Sigmoid colon (tissue), 7 donors: ENCODE results near the gene CA12. TPM values are rescaled to one million over a fixed set of nuclear protein-coding genes. Genes with fewer than 3 reads are reported as not detected.
"Not testable (repeated sequence)": the region's sequence is repeated elsewhere in the genome, so short reads cannot be mapped to it uniquely, and the experiment has no call there.

Experiments
- DNase-seq: peaks from one replicate; pipeline ENCODE4 v3.0.0-alpha.2; 2019
- H3K27ac ChIP-seq, 4 donors: fragments of 200-600 bp; sonication (generic); one replicate each; pipeline ENCODE4 v1.5.1; 2016 to 2019; ENCODE audit warnings: mild to moderate bottlenecking in 1 of 4
- H3K27me3 ChIP-seq, 3 donors: fragments of 200-600 bp; sonication (generic); one replicate each; pipeline ENCODE4 v1.5.1; 2019; ENCODE audit warnings: mild to moderate bottlenecking in 1 of 3
- H3K36me3 ChIP-seq, 4 donors: fragments of 200-600 bp; sonication (generic); one replicate each; pipeline ENCODE4 v1.5.1; 2016 to 2019
- H3K4me1 ChIP-seq, 4 donors: fragments of 200-600 bp; sonication (generic); one replicate each; pipeline ENCODE4 v1.5.1; 2017 to 2019
- H3K4me3 ChIP-seq, 4 donors: fragments of 200-600 bp; sonication (generic); one replicate each; pipeline ENCODE4 v1.5.1; 2017 to 2019; ENCODE audit warnings: mild to moderate bottlenecking in 2 of 4, moderate library complexity in 1 of 4
- H3K9me3 ChIP-seq, 4 donors: fragments of 200-600 bp in 3 of 4; sonication (generic) in 3 of 4; one replicate each; pipeline versions ENCODE4 v1.5.1 to v1.6.1; 2013 to 2019
- EP300 ChIP-seq, 4 donors: sonication (generic); formaldehyde crosslinking; IDR thresholded peaks; one replicate each; pipeline ENCODE4 v1.6.1; 2017; ENCODE audit warnings: antibody characterized with exemption in 4 of 4
- POLR2A ChIP-seq, 2 donors: fragments of 450-650 bp; IDR thresholded peaks; one replicate each; pipeline ENCODE4 v1.6.1; 2016; ENCODE audit warnings: antibody characterized with exemption in 2 of 2, mild to moderate bottlenecking in 2 of 2, moderate library complexity in 2 of 2
- POLR2AphosphoS5 ChIP-seq, 4 donors: sonication (generic); formaldehyde crosslinking; IDR thresholded peaks; one replicate each; pipeline ENCODE4 v1.6.1; 2017; ENCODE audit warnings: antibody characterized with exemption in 4 of 4
- WGBS, 2 donors: extraction: QIAGEN DNeasy Blood & Tissue Kit; methylation state at CpG; one replicate each; pipeline ENCODE4 v1.1.7; 2013; 5-methylcytosine and 5-hydroxymethylcytosine counted together
- intact Hi-C: fragments of 100-400 bp; cut with DNase I; formaldehyde crosslinking; loops from one replicate; pipeline ENCODE4 v1.15.1; 2023
- polyA plus RNA-seq, 3 donors: library from polyadenylated mRNA; stranded (reverse); fragments of 200-250 nt; gene quantifications; one replicate each; pipeline ENCODE4 v1.2.3, GENCODE V29; 2013
- total RNA-seq, 4 donors: library from RNA; depleted of rRNA; stranded (reverse); fragments of >200 nt; gene quantifications; one replicate each; pipeline ENCODE4 v1.1.0, GENCODE V29; 2016
- TF ChIP-seq, protein P1 (sequence below), 4 experiments: fragments of 450-650 bp in 3 of 4; fragments of 200-600 bp in 1 of 4; IDR thresholded peaks; one replicate each; pipeline ENCODE4 v1.5.1; 2016 to 2019; ENCODE audit warnings: antibody characterized with exemption in 4 of 4, mild to moderate bottlenecking in 3 of 4, moderate library complexity in 2 of 4
- donor health status: healthy with polysubstance abuse.
- donor health status: Bipolar disorder and iron deficiency.
- donor health status: healthy.

CA12 gene
- total and polyA plus RNA-seq, 7 donors, result 0.14 to 76.2 (median 2.2) TPM

DNA sequence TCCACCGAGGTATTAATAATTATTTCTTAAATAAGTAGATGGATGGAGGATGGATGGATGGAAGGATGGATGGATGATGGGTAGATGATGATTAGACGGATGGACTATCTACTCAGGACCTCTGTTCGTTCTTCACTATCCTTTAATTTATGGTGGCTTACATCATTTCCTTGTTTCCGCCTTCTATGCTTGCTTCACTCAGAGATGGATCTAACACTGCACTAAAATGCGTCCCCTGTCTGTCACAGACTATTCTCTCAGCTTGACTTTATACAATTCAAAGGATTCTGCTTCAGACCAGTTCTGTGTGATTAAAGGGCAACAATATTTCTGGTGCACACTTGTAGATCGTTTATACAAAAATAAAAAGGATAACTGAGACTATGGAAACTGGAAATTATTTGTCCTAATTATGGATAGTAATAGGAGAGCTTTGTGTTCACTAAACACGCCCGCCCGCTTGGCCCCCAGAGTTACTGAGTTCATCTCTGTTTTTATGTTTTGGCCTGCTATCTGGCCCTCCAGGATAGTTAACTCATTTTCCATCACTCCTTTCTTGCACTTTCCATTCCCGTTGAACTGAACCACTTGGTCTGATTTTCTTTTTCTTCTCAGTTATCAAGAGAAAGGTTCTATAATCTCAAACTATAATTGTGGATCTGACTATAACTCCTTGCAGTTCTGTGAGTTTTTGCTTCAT lies 41.4 kb upstream of the CA12 start:
- H3K36me3 ChIP-seq, result no peaks in the 10 kb centered on the region
- H3K27ac ChIP-seq, result no peak overlapping the region
- DNase-seq, result no peak
- H3K9me3 ChIP-seq, result peaks cover 0 to 2% (median 0%) of the 10 kb centered on the region in 4 donors
- intact Hi-C loops, result no loop called here
- no peak for TF ChIP-seq POLR2A (IDR thresholded peaks at IDR 0.05)
- TF ChIP-seq, protein P1, sequence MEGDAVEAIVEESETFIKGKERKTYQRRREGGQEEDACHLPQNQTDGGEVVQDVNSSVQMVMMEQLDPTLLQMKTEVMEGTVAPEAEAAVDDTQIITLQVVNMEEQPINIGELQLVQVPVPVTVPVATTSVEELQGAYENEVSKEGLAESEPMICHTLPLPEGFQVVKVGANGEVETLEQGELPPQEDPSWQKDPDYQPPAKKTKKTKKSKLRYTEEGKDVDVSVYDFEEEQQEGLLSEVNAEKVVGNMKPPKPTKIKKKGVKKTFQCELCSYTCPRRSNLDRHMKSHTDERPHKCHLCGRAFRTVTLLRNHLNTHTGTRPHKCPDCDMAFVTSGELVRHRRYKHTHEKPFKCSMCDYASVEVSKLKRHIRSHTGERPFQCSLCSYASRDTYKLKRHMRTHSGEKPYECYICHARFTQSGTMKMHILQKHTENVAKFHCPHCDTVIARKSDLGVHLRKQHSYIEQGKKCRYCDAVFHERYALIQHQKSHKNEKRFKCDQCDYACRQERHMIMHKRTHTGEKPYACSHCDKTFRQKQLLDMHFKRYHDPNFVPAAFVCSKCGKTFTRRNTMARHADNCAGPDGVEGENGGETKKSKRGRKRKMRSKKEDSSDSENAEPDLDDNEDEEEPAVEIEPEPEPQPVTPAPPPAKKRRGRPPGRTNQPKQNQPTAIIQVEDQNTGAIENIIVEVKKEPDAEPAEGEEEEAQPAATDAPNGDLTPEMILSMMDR (IDR thresholded peaks at IDR 0.05), result no peak
- TF ChIP-seq EP300 (IDR thresholded peaks at IDR 0.05), result no peak
- TF ChIP-seq POLR2AphosphoS5 (IDR thresholded peaks at IDR 0.05), result no peak
- WGBS, 2 donors, result 90 to 91% methylated on average over 10 of the region's 10 CpGs
- no peak overlapping the region for H3K4me3 ChIP-seq
- H3K4me1 ChIP-seq, result no peaks in the 10 kb centered on the region
- H3K27me3 ChIP-seq, result no peaks in the 10 kb centered on the region

DNA sequence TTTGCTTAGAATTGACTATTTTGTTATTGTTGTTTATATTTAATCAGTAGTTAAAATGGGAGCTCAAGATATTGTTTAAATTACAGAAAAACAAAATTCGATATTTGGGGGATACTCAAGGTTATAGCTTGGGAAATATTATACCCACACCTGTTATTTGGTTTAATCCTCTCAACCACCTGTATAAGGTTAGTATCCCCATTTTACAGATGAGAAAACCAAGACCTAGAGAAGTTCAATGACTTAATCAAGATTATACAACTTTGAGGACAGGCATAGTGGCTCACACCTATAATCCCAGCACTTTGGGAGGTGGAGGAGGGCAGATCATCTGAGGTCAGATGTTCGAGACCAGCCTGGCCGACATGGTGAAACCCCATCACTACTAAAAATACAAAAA lies 39.8 kb upstream of the CA12 start:
- DNase-seq, result no peak
- peaks cover 0 to 2% (median 0%) of the 10 kb centered on the region in 4 donors for H3K9me3 ChIP-seq

DNA sequence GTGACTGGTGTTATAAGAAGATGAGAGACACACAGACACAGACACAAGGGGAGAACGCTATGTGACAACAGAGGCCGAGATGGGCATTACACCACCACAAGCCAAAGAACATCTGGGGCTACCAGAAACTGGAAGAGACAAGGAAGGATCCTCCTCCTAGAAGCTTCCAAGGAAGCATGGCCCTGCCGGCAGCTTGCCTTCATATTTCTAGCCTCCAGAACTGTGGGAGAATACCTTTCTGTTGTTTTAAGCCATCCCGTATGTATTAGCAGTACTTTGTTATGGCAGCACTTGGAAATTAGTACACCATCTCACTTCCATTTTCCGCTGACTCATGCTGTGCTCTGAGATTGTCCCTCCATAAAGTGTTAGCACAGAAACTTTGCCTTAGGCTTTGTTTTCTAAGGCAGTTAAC lies 38.7 kb upstream of the CA12 start:
- 61 to 81% methylated on average over 5 of the region's 5 CpGs for WGBS, 2 donors
- H3K27ac ChIP-seq, result no peak overlapping the region
- H3K36me3 ChIP-seq, result no peaks in the 10 kb centered on the region
- no peaks in the 10 kb centered on the region for H3K4me1 ChIP-seq
- no peak for DNase-seq
- H3K9me3 ChIP-seq, result no peaks in the 10 kb centered on the region
- intact Hi-C loops, result no loop called here
- no peak overlapping the region for H3K4me3 ChIP-seq
- TF ChIP-seq POLR2AphosphoS5 (IDR thresholded peaks at IDR 0.05) (no peak), EP300 (IDR thresholded peaks at IDR 0.05) (no peak), POLR2A (IDR thresholded peaks at IDR 0.05) (no peak)
- TF ChIP-seq, protein P1 (IDR thresholded peaks at IDR 0.05), result no peak
- H3K27me3 ChIP-seq, result no peaks in the 10 kb centered on the region

More for the DNA sequence above, 39.8 kb upstream of the CA12 start:
- H3K4me3 ChIP-seq, result no peak overlapping the region
- H3K4me1 ChIP-seq, result no peaks in the 10 kb centered on the region
- H3K27ac ChIP-seq, result no peak overlapping the region
- H3K36me3 ChIP-seq, result no peaks in the 10 kb centered on the region
- no peaks in the 10 kb centered on the region for H3K27me3 ChIP-seq
- intact Hi-C loops, result no loop called here
- TF ChIP-seq EP300 (IDR thresholded peaks at IDR 0.05), result no peak
- TF ChIP-seq, protein P1 (IDR thresholded peaks at IDR 0.05), result no peak
- no peak for TF ChIP-seq POLR2AphosphoS5 (IDR thresholded peaks at IDR 0.05)
- TF ChIP-seq POLR2A (IDR thresholded peaks at IDR 0.05), result no peak
- WGBS, 2 donors, result 92 to 93% methylated on average over 3 of the region's 3 CpGs

DNA sequence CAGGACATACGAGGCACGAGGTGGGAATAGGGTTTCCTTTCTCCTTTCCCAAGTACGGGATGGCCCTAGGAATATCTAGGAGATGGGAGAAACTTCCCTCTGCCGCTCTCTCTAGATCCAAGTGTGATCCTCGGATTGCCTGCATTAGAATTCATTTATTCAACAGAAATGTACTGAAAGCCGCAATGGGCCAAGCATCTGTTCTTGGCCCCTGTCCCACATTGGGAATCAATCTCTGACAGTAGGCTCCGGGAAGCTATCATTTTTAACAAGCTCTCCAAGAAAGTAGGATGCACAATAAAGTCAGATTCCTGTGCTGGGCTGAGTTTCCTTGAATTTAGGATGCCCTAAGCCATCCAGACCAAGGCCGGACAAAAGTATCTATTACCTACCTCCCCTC lies 37.2 kb upstream of the CA12 start:
- Histone ChIP-seq H3K4me3 (no peak overlapping the region), H3K4me1 (no peaks in the 10 kb centered on the region), H3K36me3 (no peaks in the 10 kb centered on the region), H3K27me3 (no peaks in the 10 kb centered on the region), H3K9me3 (no peaks in the 10 kb centered on the region), H3K27ac (no peak overlapping the region)
- DNase-seq, result no peak
- WGBS, 2 donors, result 86 to 89% methylated on average over 8 of the region's 8 CpGs
- intact Hi-C loops, result no loop called here
- TF ChIP-seq POLR2A (IDR thresholded peaks at IDR 0.05), result no peak
- TF ChIP-seq POLR2AphosphoS5 (IDR thresholded peaks at IDR 0.05), result no peak
- TF ChIP-seq, protein P1 (IDR thresholded peaks at IDR 0.05), result no peak
- TF ChIP-seq EP300 (IDR thresholded peaks at IDR 0.05), result no peak

DNA sequence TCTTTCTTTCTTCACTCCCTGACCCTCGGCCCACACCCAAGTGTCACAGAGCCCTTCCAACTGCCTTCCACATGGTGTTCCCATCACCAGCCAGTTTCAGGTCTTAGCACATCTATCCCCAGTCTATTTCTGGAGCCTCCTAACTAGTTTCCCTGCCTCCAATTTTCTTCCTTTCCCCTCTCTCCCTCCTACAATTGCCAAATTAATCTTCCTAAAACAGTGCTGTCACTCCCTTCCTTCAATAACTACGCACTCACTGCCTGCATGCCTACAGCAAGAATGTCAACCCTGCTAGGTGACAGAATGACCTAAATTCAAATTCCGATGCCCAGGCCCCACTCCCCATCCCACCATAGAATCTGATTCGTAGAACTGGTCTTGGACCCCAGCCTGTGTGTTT lies 36.1 kb upstream of the CA12 start:
- no peak for DNase-seq
- 94 to 97% methylated on average over 4 of the region's 4 CpGs for WGBS, 2 donors
- intact Hi-C loops, result no loop called here
- Histone ChIP-seq H3K9me3 (no peaks in the 10 kb centered on the region), H3K36me3 (no peaks in the 10 kb centered on the region), H3K27ac (no peak overlapping the region), H3K4me3 (no peak overlapping the region), H3K4me1 (no peaks in the 10 kb centered on the region), H3K27me3 (no peaks in the 10 kb centered on the region)
- TF ChIP-seq EP300 (IDR thresholded peaks at IDR 0.05) (no peak), POLR2AphosphoS5 (IDR thresholded peaks at IDR 0.05) (no peak), POLR2A (IDR thresholded peaks at IDR 0.05) (no peak)
- TF ChIP-seq, protein P1 (IDR thresholded peaks at IDR 0.05), result no peak

DNA sequence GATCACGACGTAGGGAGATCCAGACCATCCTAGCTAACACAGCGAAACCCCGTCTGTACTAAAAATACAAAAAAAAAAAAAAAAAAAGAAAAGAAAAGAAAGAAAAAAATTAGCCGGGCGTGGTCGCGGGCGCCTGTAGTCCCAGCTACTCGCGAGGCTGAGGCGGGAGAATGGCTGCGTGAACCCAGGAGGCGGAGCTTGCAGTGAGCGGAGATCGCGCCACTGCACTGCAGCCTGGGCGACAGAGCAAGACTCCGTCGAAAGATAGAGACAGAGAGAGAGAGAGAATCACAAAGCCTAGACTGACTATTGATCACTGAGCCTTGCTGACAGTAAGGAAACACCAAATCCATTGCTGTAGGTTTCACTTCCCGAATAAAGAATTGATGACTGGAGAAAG lies 35.6 kb upstream of the CA12 start:
- H3K27me3 ChIP-seq, H3K27ac ChIP-seq, H3K36me3 ChIP-seq, intact Hi-C loops, H3K4me3 ChIP-seq, DNase-seq, H3K9me3 ChIP-seq, H3K4me1 ChIP-seq: not testable (repeated sequence)
- 94 to 97% methylated on average over 21 of the region's 21 CpGs for WGBS, 2 donors
